Measurements from ENCODE around the gene LINC00632. TPM values are rescaled to one million over a fixed set of nuclear protein-coding genes. Genes with fewer than 3 reads are reported as not detected.
"Not testable (repeated sequence)": the region's sequence is repeated elsewhere in the genome, so short reads cannot be mapped to it uniquely, and the experiment has no call there.

The LINC00632 gene
- total RNA-seq, 2 donors from 2014 or later: 168 to 247 TPM

GRCh38 chrX:140672840-140673731 is 36.5 kb upstream of the LINC00632 start:
- Histone ChIP-seq H3K27me3 (ENCODE audit: control insufficient read depth, insufficient read depth, low read length, poor library complexity, severe bottlenecking) (peaks cover 49% of the 10 kb centered on the region), H3K9ac (ENCODE audit: extremely low read depth, low read length, poor library complexity, severe bottlenecking) (no peak overlapping the region), H3K27ac (ENCODE audit: low read depth, low read length) (no peak overlapping the region), H3K4me3 (ENCODE audit: low read length) (no peak overlapping the region), H3K4me1 (ENCODE audit: control insufficient read depth, insufficient read depth, low read length) (no peaks in the 10 kb centered on the region), H3K36me3 (ENCODE audit: control insufficient read depth, insufficient read depth, low read length) (no peaks in the 10 kb centered on the region), H3K9me3 (ENCODE audit: control insufficient read depth, low read length) (no peaks in the 10 kb centered on the region)
- DNase-seq: peak; percentile 53
- no peaks in the 10 kb centered on the region for H3K9me3 Mint-ChIP-seq
- H3K4me1 Mint-ChIP-seq: peaks cover 31% of the 10 kb centered on the region
- no peak overlapping the region for H3K4me3 Mint-ChIP-seq
- 40 to 56% methylated on average over 1 to 10 of the region's 10 CpGs for WGBS, 2 experiments (ENCODE audit: insufficient coverage in 1 of 2, insufficient read length in 1 of 2)
- H3K36me3 Mint-ChIP-seq (ENCODE audit: low read depth): no peaks in the 10 kb centered on the region
- TF ChIP-seq CTCF (conservative IDR thresholded peaks at IDR 0.05): peak; percentile 58
- peaks cover 82% of the 10 kb centered on the region for H3K27me3 Mint-ChIP-seq (ENCODE audit: insufficient read depth)
- H3K27ac Mint-ChIP-seq: no peak overlapping the region

- no peaks in the 10 kb centered on the region for H3K4me1 ChIP-seq (ENCODE audit: control insufficient read depth, insufficient read depth, low read length)
- no peaks in the 10 kb centered on the region for H3K9me3 ChIP-seq (ENCODE audit: control insufficient read depth, low read length)
- H3K9me3 Mint-ChIP-seq: peaks cover 7% of the 10 kb centered on the region
- no peaks in the 10 kb centered on the region for H3K4me1 Mint-ChIP-seq
- H3K27me3 Mint-ChIP-seq (ENCODE audit: insufficient read depth): peaks cover 17% of the 10 kb centered on the region
- H3K27ac ChIP-seq (ENCODE audit: low read depth, low read length): no peak overlapping the region
- no peaks in the 10 kb centered on the region for H3K36me3 ChIP-seq (ENCODE audit: control insufficient read depth, insufficient read depth, low read length)
- H3K4me3 ChIP-seq (ENCODE audit: low read length): no peak overlapping the region
- no peaks in the 10 kb centered on the region for H3K36me3 Mint-ChIP-seq (ENCODE audit: low read depth)
- 93 to 94% methylated on average over 3 to 4 of the region's 5 CpGs for WGBS, 2 experiments (ENCODE audit: insufficient coverage in 1 of 2, insufficient read length in 1 of 2)
- no peak overlapping the region for H3K4me3 Mint-ChIP-seq
- H3K27me3 ChIP-seq (ENCODE audit: control insufficient read depth, insufficient read depth, low read length, poor library complexity, severe bottlenecking): no peaks in the 10 kb centered on the region
- no peak overlapping the region for H3K27ac Mint-ChIP-seq
- no peak for DNase-seq
- no peak for TF ChIP-seq CTCF (conservative IDR thresholded peaks at IDR 0.05)
- no peak overlapping the region for H3K9ac ChIP-seq (ENCODE audit: extremely low read depth, low read length, poor library complexity, severe bottlenecking)
Observed at GRCh38 chrX:140687706-140688105, 21.9 kb upstream of the LINC00632 start.

GRCh38 chrX:140691596-140691995 is 18.0 kb upstream of the LINC00632 start:
- H3K27me3 Mint-ChIP-seq (ENCODE audit: insufficient read depth): peaks cover 20% of the 10 kb centered on the region

More at GRCh38 chrX:140691596-140691995, 18.0 kb upstream of the LINC00632 start:
- not testable (repeated sequence) for DNase-seq; H3K9ac ChIP-seq (ENCODE audit: extremely low read depth, low read length, poor library complexity, severe bottlenecking); H3K4me1 ChIP-seq (ENCODE audit: control insufficient read depth, insufficient read depth, low read length); H3K4me3 ChIP-seq (ENCODE audit: low read length); H3K9me3 ChIP-seq (ENCODE audit: control insufficient read depth, low read length); H3K27ac ChIP-seq (ENCODE audit: low read depth, low read length); H3K36me3 Mint-ChIP-seq (ENCODE audit: low read depth); H3K9me3 Mint-ChIP-seq; H3K4me1 Mint-ChIP-seq; H3K4me3 Mint-ChIP-seq; H3K27me3 ChIP-seq (ENCODE audit: control insufficient read depth, insufficient read depth, low read length, poor library complexity, severe bottlenecking); H3K27ac Mint-ChIP-seq; H3K36me3 ChIP-seq (ENCODE audit: control insufficient read depth, insufficient read depth, low read length)
- WGBS, 2 experiments (ENCODE audit: insufficient coverage in 1 of 2, insufficient read length in 1 of 2): 80 to 100% methylated on average over 1 to 2 of the region's 4 CpGs

All from endodermal cell (in vitro differentiated cells).